ENCODE results near the gene PLVAP. TPM values are rescaled to one million over a fixed set of nuclear protein-coding genes. Genes with fewer than 3 reads are reported as not detected.

PLVAP gene
- total RNA-seq, 4 donors from 2014 or later, result 21.8 to 142 (median 78.8) TPM

- Histone ChIP-seq H3K36me3 (peaks cover 0 to 38% (median 0%) of the 10 kb centered on the region in 3 donors), H3K9me3 (no peaks in the 10 kb centered on the region), H3K4me3 (no peak overlapping the region), H3K4me1 (peaks cover 0 to 48% (median 16%) of the 10 kb centered on the region in 4 donors), H3K27ac (no peak overlapping the region), H3K27me3 (no peaks in the 10 kb centered on the region)
- DNase-seq (ENCODE audit: low spot score in 2 of 2), result no peak
- WGBS, 2 donors, result 89% methylated on average over 28 to 34 of the region's 34 CpGs
- TF ChIP-seq EP300 (IDR thresholded peaks at IDR 0.05), result no peak
- TF ChIP-seq CTCF (IDR thresholded peaks at IDR 0.05), result no peak
- TF ChIP-seq POLR2A (IDR thresholded peaks at IDR 0.05), result no peak
Measured at GRCh38 chr19:17339088-17339741, 37.9 kb downstream of the PLVAP start.

DNA sequence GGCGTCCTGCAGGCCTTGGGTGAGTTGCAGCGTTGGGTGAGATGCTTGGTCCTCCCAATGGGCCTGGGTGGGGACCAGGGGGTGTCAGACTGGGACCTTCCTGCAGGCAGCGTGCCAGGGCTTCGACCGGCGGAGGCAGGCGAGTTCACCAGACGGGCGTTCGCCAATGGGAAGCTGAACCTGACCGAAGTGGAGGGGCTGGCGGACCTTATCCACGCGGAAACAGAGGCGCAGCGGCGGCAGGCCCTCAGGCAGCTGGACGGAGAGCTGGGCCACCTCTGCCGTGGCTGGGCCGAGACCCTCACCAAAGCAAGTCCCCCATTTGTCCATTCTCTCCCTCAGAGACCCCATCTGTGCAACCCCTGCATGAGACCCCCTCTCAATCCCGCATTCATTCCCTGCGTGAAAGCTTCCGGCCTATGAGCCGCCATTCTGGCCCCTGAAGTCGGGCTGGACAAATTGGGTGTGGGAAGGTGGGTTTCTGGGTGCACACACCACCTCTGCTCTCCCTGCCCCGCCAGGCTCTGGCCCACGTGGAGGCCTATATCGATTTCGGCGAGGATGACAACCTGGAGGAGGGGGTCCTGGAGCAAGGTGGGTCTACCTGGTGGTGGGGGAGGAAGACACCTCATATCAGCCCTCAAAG, 38.6 kb downstream of the PLVAP start:
- Histone ChIP-seq H3K27me3 (no peaks in the 10 kb centered on the region), H3K4me3 (peak overlapping the region in 3 of 4 donors; percentile 58 to 76 (median 60)), H3K36me3 (peaks cover 0 to 32% (median 0%) of the 10 kb centered on the region in 3 donors), H3K9me3 (no peaks in the 10 kb centered on the region), H3K27ac (no peak overlapping the region), H3K4me1 (peaks cover 0 to 54% (median 23%) of the 10 kb centered on the region in 4 donors)
- DNase-seq (ENCODE audit: low spot score in 2 of 2), result no peak
- no peak for TF ChIP-seq POLR2A (IDR thresholded peaks at IDR 0.05)
- no peak for TF ChIP-seq EP300 (IDR thresholded peaks at IDR 0.05)
- TF ChIP-seq CTCF (IDR thresholded peaks at IDR 0.05), result no peak
- 87 to 90% methylated on average over 20 to 29 of the region's 30 CpGs for WGBS, 2 donors

DNA sequence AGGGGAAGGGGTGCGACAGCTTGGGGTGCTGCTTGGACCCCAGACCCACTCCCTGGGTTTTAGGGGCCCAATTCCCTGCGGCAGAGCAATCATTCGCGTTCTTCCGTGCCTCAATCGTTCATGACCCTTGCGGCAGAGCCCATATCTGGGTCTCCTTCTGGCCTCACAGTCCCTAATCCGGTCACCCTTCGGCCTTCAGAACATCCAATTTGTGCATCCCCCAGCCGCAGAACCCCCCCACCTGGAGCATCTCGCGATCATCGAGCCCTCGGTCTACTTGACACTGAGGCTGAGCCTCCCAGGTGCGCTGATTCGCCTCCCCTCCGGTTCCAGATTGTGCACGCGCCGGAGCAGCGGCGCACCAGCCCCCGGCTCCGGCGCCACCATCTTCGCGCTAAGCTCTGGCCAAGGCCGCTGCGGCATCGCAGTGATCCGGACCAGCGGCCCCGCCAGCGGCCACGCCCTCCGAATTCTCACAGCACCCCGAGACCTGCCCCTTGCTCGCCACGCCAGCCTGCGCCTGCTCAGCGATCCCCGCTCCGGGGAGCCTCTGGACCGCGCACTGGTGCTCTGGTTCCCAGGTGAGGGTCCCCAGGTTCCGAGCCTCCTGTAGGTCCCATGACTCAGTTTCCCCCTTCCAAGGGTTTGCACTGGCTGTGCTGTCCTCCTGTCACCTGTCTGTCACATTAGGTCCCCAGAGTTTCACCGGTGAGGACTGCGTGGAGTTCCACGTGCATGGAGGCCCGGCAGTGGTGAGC, 39.3 kb downstream of the PLVAP start:
- WGBS, 2 donors, result 0 to 13% methylated on average over 28 to 34 of the region's 50 CpGs

DNA sequence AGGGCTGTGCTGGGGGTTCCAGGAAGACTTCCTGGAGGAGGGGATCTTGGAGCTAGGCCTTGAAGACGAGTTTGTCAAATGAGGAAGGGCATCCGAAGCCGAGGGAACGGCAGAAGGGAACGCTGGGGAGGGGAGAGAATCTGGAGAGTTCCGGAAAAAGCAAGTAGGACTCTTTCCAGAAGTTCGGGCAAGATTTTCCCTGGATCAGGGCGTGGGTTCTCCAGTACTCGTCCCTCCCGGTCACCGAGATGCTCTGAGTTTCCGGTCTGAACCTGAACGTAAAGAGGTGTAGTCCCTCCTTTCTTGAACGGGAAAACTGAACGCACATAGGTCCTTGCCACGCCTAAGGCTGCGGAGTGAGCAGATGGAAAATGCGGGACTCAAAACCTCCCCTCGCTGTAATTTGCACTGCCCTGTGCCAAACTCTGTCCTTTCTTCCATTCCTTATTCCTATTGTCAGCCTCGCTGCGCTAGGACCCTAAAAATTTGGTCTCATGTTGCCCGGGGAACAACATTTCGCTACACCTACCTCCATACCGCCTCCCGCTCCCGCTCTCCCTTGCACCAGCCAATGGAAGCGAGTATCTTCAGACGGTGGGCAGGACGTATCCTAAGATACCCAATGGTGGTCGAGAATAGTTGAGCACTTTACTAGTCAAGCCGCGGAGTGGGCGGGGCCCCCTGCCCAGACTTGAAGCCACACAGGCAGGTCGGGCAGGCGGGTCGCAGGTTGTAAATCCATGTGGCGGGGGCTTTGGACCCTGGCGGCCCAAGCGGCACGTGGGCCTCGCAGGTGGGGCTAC, 40.1 kb downstream of the PLVAP start, which contains the start of gene GTPBP3:
GTPBP3 (plus strand) TSS at position 682 of the 803 bp plus-strand sequence; CDS start at position 741, 59 bp downstream.
- Histone ChIP-seq H3K4me1 (peaks cover 0 to 65% (median 24%) of the 10 kb centered on the region in 4 donors), H3K36me3 (peaks cover 0 to 31% (median 0%) of the 10 kb centered on the region in 3 donors), H3K9me3 (no peaks in the 10 kb centered on the region), H3K4me3 (peak within 1 kb of the TSS; percentile 58 to 76 (median 62)), H3K27ac (peak within 1 kb of the TSS; percentile 86 to 94 (median 88)), H3K27me3 (no peaks in the 10 kb centered on the region)
- peak; percentile 97 to 98 for DNase-seq (ENCODE audit: low spot score in 2 of 2)
- WGBS, 2 donors, result 0 to 1% methylated on average over 37 to 41 of the region's 41 CpGs
- TF ChIP-seq EP300 (IDR thresholded peaks at IDR 0.05) (peak in 1 of 2 donors; percentile 85), POLR2A (IDR thresholded peaks at IDR 0.05) (peak in 1 of 2 donors; percentile 46), CTCF (IDR thresholded peaks at IDR 0.05) (peak in 1 of 5 experiments; percentile 27)

More for the DNA sequence above, 39.3 kb downstream of the PLVAP start:
- H3K36me3 ChIP-seq, result peaks cover 0 to 32% (median 0%) of the 10 kb centered on the region in 3 donors
- H3K27ac ChIP-seq, result peak overlapping the region in 3 of 4 donors; percentile 50 to 94 (median 91)
- no peak for TF ChIP-seq POLR2A (IDR thresholded peaks at IDR 0.05)
- TF ChIP-seq EP300 (IDR thresholded peaks at IDR 0.05), result no peak
- no peak for TF ChIP-seq CTCF (IDR thresholded peaks at IDR 0.05)
- peaks cover 0 to 61% (median 24%) of the 10 kb centered on the region in 4 donors for H3K4me1 ChIP-seq
- no peaks in the 10 kb centered on the region for H3K9me3 ChIP-seq
- H3K4me3 ChIP-seq, result peak overlapping the region; percentile 58 to 76 (median 62)
- no peak for DNase-seq (ENCODE audit: low spot score in 2 of 2)
- no peaks in the 10 kb centered on the region for H3K27me3 ChIP-seq
